ENCODE results near the gene SCTR. TPM values are rescaled to one million over a fixed set of nuclear protein-coding genes. Genes with fewer than 3 reads are reported as not detected.
A peak's percentile ranks its signal among the peaks of the same experiment; 100 is the strongest.

Gene SCTR
- polyA plus RNA-seq, 3 donors, result not detected

DNA sequence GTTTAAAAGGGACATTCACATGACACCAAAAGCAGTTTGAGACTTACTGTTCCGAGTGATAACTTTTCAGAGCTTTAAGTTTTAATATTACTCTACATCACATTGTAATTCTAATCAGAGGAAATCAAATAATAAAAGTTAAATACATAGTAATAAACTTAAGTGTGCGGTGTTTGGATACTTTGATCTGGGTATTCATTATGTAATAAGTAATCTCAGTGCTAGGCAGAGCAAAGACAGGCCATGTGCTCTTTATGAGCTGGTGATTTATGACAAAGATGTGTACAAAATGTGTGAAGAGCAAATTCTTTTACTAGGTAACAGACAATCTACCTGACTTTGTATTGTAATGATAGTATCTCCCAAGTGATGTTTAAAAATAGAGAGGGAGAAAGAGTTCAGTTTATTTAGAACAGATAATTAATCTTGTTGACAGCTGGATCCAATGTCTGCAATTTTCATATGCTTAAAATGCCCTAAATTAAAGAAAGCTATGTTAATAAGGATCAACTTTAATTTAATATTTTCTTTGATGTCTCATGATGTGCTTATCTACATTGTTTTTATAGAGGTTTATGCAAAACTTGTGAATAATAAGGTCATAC is 24.3 kb upstream of the SCTR start:
- Mint-ChIP-seq H3K4me1 (peaks cover 4% of the 10 kb centered on the region), H3K27ac (no peak overlapping the region), H3K4me3 (no peak overlapping the region), H3K27me3 (ENCODE audit: low read depth in 3 of 3) (peaks cover 36 to 38% (median 38%) of the 10 kb centered on the region in 3 donors), H3K9me3 (peaks cover 0 to 16% (median 8%) of the 10 kb centered on the region in 7 donors), H3K36me3 (peaks cover 0 to 7% of the 10 kb centered on the region in 2 donors)
- intact Hi-C loops (cut with micrococcal nuclease), result no loop called here
- Histone ChIP-seq H2AFZ (ENCODE audit: insufficient read depth, low read depth, low read length, poor library complexity, severe bottlenecking) (no peak overlapping the region), H3K9ac (ENCODE audit: insufficient read depth, low read length, poor library complexity, severe bottlenecking) (no peak overlapping the region), H3K36me3 (replicated peaks in 1 of 2; ENCODE audit: control insufficient read depth in 1 of 2, insufficient read depth in 2 of 2, low read length in 2 of 2) (no peaks in the 10 kb centered on the region), H4K20me1 (ENCODE audit: insufficient read depth, low read length) (no peaks in the 10 kb centered on the region), H3K27me3 (ENCODE audit: control insufficient read depth in 2 of 2, insufficient read depth in 2 of 2, low read length in 2 of 2) (peaks cover 31 to 32% of the 10 kb centered on the region in 2 donors), H3K27ac (ENCODE audit: low read depth in 1 of 2, low read length in 2 of 2) (no peak overlapping the region), H3K4me1 (ENCODE audit: control insufficient read depth in 1 of 2, insufficient read depth in 2 of 2, low read length in 2 of 2) (peaks cover 0 to 8% of the 10 kb centered on the region in 2 donors), H3K9me3 (replicated peaks in 1 of 2; ENCODE audit: control insufficient read depth in 1 of 2, insufficient read depth in 1 of 2, low read length in 2 of 2) (peaks cover 0 to 5% of the 10 kb centered on the region in 2 donors), H3K79me2 (ENCODE audit: insufficient read depth, low read length) (no peaks in the 10 kb centered on the region), H3K4me2 (replicated peaks; ENCODE audit: extremely low read depth, low read length, poor library complexity, severe bottlenecking) (no peak overlapping the region), H3K4me3 (replicated peaks in 1 of 3; ENCODE audit: low read depth in 2 of 3, low read length in 3 of 3) (no peak overlapping the region)
- DNase-seq, result no peak
- no CpG with 5 or more reads among the region's 2 CpGs for WGBS (ENCODE audit: insufficient coverage)
- TF ChIP-seq, protein P1, sequence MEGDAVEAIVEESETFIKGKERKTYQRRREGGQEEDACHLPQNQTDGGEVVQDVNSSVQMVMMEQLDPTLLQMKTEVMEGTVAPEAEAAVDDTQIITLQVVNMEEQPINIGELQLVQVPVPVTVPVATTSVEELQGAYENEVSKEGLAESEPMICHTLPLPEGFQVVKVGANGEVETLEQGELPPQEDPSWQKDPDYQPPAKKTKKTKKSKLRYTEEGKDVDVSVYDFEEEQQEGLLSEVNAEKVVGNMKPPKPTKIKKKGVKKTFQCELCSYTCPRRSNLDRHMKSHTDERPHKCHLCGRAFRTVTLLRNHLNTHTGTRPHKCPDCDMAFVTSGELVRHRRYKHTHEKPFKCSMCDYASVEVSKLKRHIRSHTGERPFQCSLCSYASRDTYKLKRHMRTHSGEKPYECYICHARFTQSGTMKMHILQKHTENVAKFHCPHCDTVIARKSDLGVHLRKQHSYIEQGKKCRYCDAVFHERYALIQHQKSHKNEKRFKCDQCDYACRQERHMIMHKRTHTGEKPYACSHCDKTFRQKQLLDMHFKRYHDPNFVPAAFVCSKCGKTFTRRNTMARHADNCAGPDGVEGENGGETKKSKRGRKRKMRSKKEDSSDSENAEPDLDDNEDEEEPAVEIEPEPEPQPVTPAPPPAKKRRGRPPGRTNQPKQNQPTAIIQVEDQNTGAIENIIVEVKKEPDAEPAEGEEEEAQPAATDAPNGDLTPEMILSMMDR (IDR thresholded peaks at IDR 0.05), result no peak

DNA sequence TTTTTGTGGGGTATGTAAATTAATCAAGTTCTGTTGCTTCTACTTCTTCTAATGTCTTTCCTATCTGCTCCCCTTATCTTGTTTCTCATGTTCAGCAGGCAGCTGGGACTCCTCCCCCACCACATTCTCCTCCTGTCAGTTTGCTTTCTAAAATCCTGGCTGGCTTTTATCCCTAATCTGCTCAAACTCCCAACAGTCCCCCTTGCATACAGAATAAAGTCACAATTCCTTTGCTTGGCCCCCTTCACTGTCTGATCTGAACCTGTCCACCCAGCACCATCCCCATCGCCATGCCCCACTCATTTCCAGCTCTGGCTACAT is 22.1 kb upstream of the SCTR start:
- TF ChIP-seq, protein P1 (IDR thresholded peaks at IDR 0.05), result no peak

More for the DNA sequence above, 22.1 kb upstream of the SCTR start:
- Histone ChIP-seq H2AFZ (ENCODE audit: insufficient read depth, low read depth, low read length, poor library complexity, severe bottlenecking) (no peak overlapping the region), H3K27ac (ENCODE audit: low read depth in 1 of 2, low read length in 2 of 2) (no peak overlapping the region), H3K4me2 (replicated peaks; ENCODE audit: extremely low read depth, low read length, poor library complexity, severe bottlenecking) (no peak overlapping the region), H3K9me3 (replicated peaks in 1 of 2; ENCODE audit: control insufficient read depth in 1 of 2, insufficient read depth in 1 of 2, low read length in 2 of 2) (peaks cover 0 to 5% of the 10 kb centered on the region in 2 donors), H3K27me3 (ENCODE audit: control insufficient read depth in 2 of 2, insufficient read depth in 2 of 2, low read length in 2 of 2) (peaks cover 46 to 52% of the 10 kb centered on the region in 2 donors), H3K4me1 (ENCODE audit: control insufficient read depth in 1 of 2, insufficient read depth in 2 of 2, low read length in 2 of 2) (peaks cover 0 to 8% of the 10 kb centered on the region in 2 donors), H3K36me3 (replicated peaks in 1 of 2; ENCODE audit: control insufficient read depth in 1 of 2, insufficient read depth in 2 of 2, low read length in 2 of 2) (no peaks in the 10 kb centered on the region), H4K20me1 (ENCODE audit: insufficient read depth, low read length) (no peaks in the 10 kb centered on the region), H3K4me3 (replicated peaks in 1 of 3; ENCODE audit: low read depth in 2 of 3, low read length in 3 of 3) (no peak overlapping the region), H3K9ac (ENCODE audit: insufficient read depth, low read length, poor library complexity, severe bottlenecking) (no peak overlapping the region), H3K79me2 (ENCODE audit: insufficient read depth, low read length) (no peaks in the 10 kb centered on the region)
- intact Hi-C loops (cut with micrococcal nuclease), result no loop called here
- WGBS (ENCODE audit: insufficient coverage), result 100% methylated on average over 1 of the region's 1 CpG
- Mint-ChIP-seq H3K27ac (no peak overlapping the region), H3K36me3 (peaks cover 0 to 7% of the 10 kb centered on the region in 2 donors), H3K4me3 (peak overlapping the region in 1 of 2 donors; percentile 28), H3K27me3 (ENCODE audit: low read depth in 3 of 3) (peaks cover 48 to 57% (median 52%) of the 10 kb centered on the region in 3 donors), H3K4me1 (peaks cover 4% of the 10 kb centered on the region), H3K9me3 (peaks cover 0 to 19% (median 8%) of the 10 kb centered on the region in 7 donors)
- no peak for DNase-seq

Measured in CD14-positive monocyte (primary cell).